ENCODE data around the gene CLDN22.

The CLDN22 gene

GRCh38 chr4:183356173-183356830 is 36.2 kb upstream of the CLDN22 start:
- TF ChIP-seq CTCF (IDR thresholded peaks at IDR 0.05; ENCODE audit: insufficient read depth, low read length, poor library complexity, severe bottlenecking), result no peak
- no peak for TF ChIP-seq EZH2phosphoT487 (conservative IDR thresholded peaks at IDR 0.05; ENCODE audit: low read length)
- Histone ChIP-seq H3K9ac (ENCODE audit: low read length) (no peak overlapping the region), H3K9me3 (ENCODE audit: insufficient read depth, low read length) (no peaks in the 10 kb centered on the region), H4K20me1 (ENCODE audit: low read depth, low read length) (no peaks in the 10 kb centered on the region), H3K9me2 (replicated peaks; ENCODE audit: insufficient read depth, low read length) (no peaks in the 10 kb centered on the region), H2AFZ (ENCODE audit: low read depth, low read length, severe bottlenecking) (no peak overlapping the region), H3K36me3 (ENCODE audit: low read length) (no peaks in the 10 kb centered on the region), H3K27ac (ENCODE audit: low read depth, low read length) (no peak overlapping the region), H3K4me2 (ENCODE audit: low read depth, low read length, poor library complexity, severe bottlenecking) (no peak overlapping the region), H3K27me3 (ENCODE audit: low read length) (no peaks in the 10 kb centered on the region), H3F3A (ENCODE audit: insufficient read depth) (no peaks in the 10 kb centered on the region), H3K4me3 (ENCODE audit: insufficient read depth, low read length, poor library complexity, severe bottlenecking) (no peak overlapping the region), H3K79me2 (ENCODE audit: insufficient read depth, low read length) (no peaks in the 10 kb centered on the region)

GRCh38 chr4:183355405-183355804 is 35.3 kb upstream of the CLDN22 start:
- Histone ChIP-seq H3K79me2 (ENCODE audit: insufficient read depth, low read length) (no peaks in the 10 kb centered on the region), H3F3A (ENCODE audit: insufficient read depth) (no peaks in the 10 kb centered on the region), H2AFZ (ENCODE audit: low read depth, low read length, severe bottlenecking) (no peak overlapping the region), H4K20me1 (ENCODE audit: low read depth, low read length) (no peaks in the 10 kb centered on the region), H3K4me2 (ENCODE audit: low read depth, low read length, poor library complexity, severe bottlenecking) (no peak overlapping the region), H3K36me3 (ENCODE audit: low read length) (no peaks in the 10 kb centered on the region), H3K27ac (ENCODE audit: low read depth, low read length) (no peak overlapping the region), H3K4me3 (ENCODE audit: insufficient read depth, low read length, poor library complexity, severe bottlenecking) (no peak overlapping the region), H3K9me3 (ENCODE audit: insufficient read depth, low read length) (no peaks in the 10 kb centered on the region), H3K27me3 (ENCODE audit: low read length) (no peaks in the 10 kb centered on the region), H3K9ac (ENCODE audit: low read length) (no peak overlapping the region), H3K9me2 (replicated peaks; ENCODE audit: insufficient read depth, low read length) (no peaks in the 10 kb centered on the region)
- no peak for TF ChIP-seq CTCF (IDR thresholded peaks at IDR 0.05; ENCODE audit: insufficient read depth, low read length, poor library complexity, severe bottlenecking)
- TF ChIP-seq EZH2phosphoT487 (conservative IDR thresholded peaks at IDR 0.05; ENCODE audit: low read length), result no peak

- Histone ChIP-seq H4K20me1 (ENCODE audit: low read depth, low read length) (no peaks in the 10 kb centered on the region), H3K9me2 (replicated peaks; ENCODE audit: insufficient read depth, low read length) (no peaks in the 10 kb centered on the region), H3F3A (ENCODE audit: insufficient read depth) (no peaks in the 10 kb centered on the region), H2AFZ (ENCODE audit: low read depth, low read length, severe bottlenecking) (no peak overlapping the region), H3K27ac (ENCODE audit: low read depth, low read length) (no peak overlapping the region), H3K9me3 (ENCODE audit: insufficient read depth, low read length) (no peaks in the 10 kb centered on the region), H3K79me2 (ENCODE audit: insufficient read depth, low read length) (no peaks in the 10 kb centered on the region), H3K27me3 (ENCODE audit: low read length) (no peaks in the 10 kb centered on the region), H3K4me2 (ENCODE audit: low read depth, low read length, poor library complexity, severe bottlenecking) (no peak overlapping the region), H3K36me3 (ENCODE audit: low read length) (no peaks in the 10 kb centered on the region), H3K9ac (ENCODE audit: low read length) (no peak overlapping the region), H3K4me3 (ENCODE audit: insufficient read depth, low read length, poor library complexity, severe bottlenecking) (no peak overlapping the region)
- no peak for TF ChIP-seq EZH2phosphoT487 (conservative IDR thresholded peaks at IDR 0.05; ENCODE audit: low read length)
- TF ChIP-seq CTCF (IDR thresholded peaks at IDR 0.05; ENCODE audit: insufficient read depth, low read length, poor library complexity, severe bottlenecking), result no peak
Observed at GRCh38 chr4:183354219-183354618, 34.1 kb upstream of the CLDN22 start.
